Tibial artery (tissue), 4 donors: ENCODE results near the gene KLHL22.
"Not testable (repeated sequence)": the region's sequence is repeated elsewhere in the genome, so short reads cannot be mapped to it uniquely, and the experiment has no call there.

Experiments
- DNase-seq, 2 donors: peaks; one replicate each; pipeline ENCODE4 v3.0.0-alpha.2; 2019
- H3K27ac ChIP-seq, 2 donors: fragments of 200-600 bp; sonication (generic) in 1 of 2; 1 replicate in 1 of 2; 2 replicates in 1 of 2; pipeline ENCODE4 v1.5.1; 2018 to 2019; ENCODE audit warnings: mild to moderate bottlenecking in 1 of 2
- H3K27me3 ChIP-seq, 2 donors: fragments of 200-600 bp; sonication (generic) in 1 of 2; one replicate each; pipeline versions ENCODE4 v1.5.1 to v1.6.0; 2016 to 2019
- H3K36me3 ChIP-seq, 3 donors: fragments of 200-600 bp; sonication (generic) in 2 of 3; one replicate each; pipeline ENCODE4 v1.5.1; 2016 to 2019; ENCODE audit warnings: mild to moderate bottlenecking in 2 of 3
- H3K4me1 ChIP-seq, 4 donors: fragments of 200-600 bp; sonication (generic) in 2 of 4; 1 replicate in 3 of 4; 2 replicates in 1 of 4; pipeline ENCODE4 v1.5.1; 2016 to 2019
- H3K4me3 ChIP-seq, 2 donors: fragments of 200-600 bp; sonication (generic) in 1 of 2; 1 replicate in 1 of 2; 2 replicates in 1 of 2; pipeline ENCODE4 v1.5.1; 2018 to 2019; ENCODE audit warnings: mild to moderate bottlenecking in 2 of 2
- H3K9me3 ChIP-seq, 3 donors: fragments of 200-600 bp; sonication (generic) in 1 of 3; one replicate each; pipeline ENCODE4 v1.5.1; 2016 to 2019
- intact Hi-C: fragments of 100-400 bp; cut with DNase I; formaldehyde crosslinking; loops from one replicate; pipeline ENCODE4 v1.15.0; 2023; ENCODE audit warnings: low total_unique reads
- TF ChIP-seq, protein P1 (sequence below), 2 experiments: fragments of 200-600 bp in 1 of 2; fragments of 450-650 bp in 1 of 2; IDR thresholded peaks; one replicate each; pipeline ENCODE4 v1.5.1; 2017 to 2019; ENCODE audit warnings: antibody characterized with exemption in 2 of 2, mild to moderate bottlenecking in 1 of 2, moderate library complexity in 1 of 2

KLHL22 gene, protein sequence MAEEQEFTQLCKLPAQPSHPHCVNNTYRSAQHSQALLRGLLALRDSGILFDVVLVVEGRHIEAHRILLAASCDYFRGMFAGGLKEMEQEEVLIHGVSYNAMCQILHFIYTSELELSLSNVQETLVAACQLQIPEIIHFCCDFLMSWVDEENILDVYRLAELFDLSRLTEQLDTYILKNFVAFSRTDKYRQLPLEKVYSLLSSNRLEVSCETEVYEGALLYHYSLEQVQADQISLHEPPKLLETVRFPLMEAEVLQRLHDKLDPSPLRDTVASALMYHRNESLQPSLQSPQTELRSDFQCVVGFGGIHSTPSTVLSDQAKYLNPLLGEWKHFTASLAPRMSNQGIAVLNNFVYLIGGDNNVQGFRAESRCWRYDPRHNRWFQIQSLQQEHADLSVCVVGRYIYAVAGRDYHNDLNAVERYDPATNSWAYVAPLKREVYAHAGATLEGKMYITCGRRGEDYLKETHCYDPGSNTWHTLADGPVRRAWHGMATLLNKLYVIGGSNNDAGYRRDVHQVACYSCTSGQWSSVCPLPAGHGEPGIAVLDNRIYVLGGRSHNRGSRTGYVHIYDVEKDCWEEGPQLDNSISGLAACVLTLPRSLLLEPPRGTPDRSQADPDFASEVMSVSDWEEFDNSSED

DNA sequence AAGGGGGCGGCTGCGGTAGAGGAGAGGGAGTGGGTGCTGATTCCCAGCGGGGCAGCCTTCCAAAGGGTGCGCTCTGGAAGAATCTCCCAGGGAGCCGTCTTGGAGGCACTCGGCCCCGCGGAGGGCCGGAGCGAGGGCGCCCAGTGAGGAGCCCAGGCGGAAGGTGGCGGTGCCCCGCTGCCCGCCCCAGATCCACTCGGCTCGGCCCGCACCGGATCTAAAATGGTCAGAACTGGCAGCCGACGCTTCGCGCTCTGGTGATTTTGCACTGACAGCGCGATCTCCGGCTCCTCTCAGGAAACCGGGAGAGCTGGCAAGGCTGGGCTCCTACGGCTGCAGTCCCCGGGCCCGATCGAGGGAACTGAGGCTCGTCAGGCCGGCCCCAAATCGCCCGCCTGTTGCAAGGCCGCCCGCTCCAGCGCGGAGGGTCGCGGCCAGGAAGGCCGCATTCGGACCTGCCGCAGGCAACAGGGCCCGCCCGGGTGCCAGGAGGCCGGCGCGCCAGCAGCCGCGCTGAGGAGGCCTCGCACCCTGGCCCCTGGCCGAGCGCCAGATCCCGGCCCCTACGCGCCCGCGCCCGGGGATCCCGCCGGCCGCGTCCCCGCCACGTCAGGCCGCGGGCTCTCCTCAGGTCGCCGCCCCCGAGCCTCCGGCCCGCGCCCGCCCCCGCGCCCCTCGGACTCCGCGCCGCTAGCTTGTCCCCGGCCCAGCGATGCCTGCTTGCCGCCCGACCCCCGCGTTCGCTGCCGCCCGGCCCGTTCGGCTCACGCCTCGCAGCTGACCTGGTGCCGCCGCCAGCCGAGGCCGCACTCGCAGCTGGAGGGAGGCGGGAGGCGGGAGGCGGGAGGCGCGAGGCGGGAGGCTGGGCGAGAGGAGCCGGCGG, at the start of gene KLHL22:
KLHL22 (minus strand) TSS at position 818 of the 883 bp plus-strand sequence. CDS start 6,584 bp downstream, outside the sequence.
- intact Hi-C loops: loop anchor here (5.0 kb wide), 2 partner anchors 58 to 72 kb away; partner anchors contain the start of gene SCARF2
- Histone ChIP-seq H3K27ac (peak within 1 kb of the TSS; percentile 98), H3K4me1 (peaks cover 0 to 23% (median 15%) of the 10 kb centered on the region in 4 donors), H3K27me3 (no peaks in the 10 kb centered on the region), H3K9me3 (no peaks in the 10 kb centered on the region), H3K36me3 (peaks cover 0 to 12% (median 11%) of the 10 kb centered on the region in 3 donors), H3K4me3 (peak within 1 kb of the TSS; percentile 65 to 68)
- DNase-seq: peak; percentile 32 to 74
- TF ChIP-seq, protein P1, sequence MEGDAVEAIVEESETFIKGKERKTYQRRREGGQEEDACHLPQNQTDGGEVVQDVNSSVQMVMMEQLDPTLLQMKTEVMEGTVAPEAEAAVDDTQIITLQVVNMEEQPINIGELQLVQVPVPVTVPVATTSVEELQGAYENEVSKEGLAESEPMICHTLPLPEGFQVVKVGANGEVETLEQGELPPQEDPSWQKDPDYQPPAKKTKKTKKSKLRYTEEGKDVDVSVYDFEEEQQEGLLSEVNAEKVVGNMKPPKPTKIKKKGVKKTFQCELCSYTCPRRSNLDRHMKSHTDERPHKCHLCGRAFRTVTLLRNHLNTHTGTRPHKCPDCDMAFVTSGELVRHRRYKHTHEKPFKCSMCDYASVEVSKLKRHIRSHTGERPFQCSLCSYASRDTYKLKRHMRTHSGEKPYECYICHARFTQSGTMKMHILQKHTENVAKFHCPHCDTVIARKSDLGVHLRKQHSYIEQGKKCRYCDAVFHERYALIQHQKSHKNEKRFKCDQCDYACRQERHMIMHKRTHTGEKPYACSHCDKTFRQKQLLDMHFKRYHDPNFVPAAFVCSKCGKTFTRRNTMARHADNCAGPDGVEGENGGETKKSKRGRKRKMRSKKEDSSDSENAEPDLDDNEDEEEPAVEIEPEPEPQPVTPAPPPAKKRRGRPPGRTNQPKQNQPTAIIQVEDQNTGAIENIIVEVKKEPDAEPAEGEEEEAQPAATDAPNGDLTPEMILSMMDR (IDR thresholded peaks at IDR 0.05): no peak

DNA sequence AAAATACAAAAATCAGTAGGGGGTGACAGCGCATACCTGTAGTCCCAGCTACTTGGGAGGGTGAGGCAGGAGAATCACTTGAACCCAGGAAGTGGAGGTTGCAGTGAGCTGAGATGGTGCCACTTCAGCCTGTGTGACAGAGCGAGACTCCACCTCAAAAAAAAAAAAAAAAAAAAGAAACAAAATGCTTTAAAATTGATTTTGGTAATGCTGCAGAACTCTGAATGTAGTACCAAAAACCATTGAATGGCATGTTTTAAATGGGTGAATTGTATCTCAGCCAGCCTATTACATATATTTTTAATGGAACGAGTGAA, 49.7 kb upstream of the KLHL22 start:
- peak overlapping the region in 1 of 2 donors; percentile 47 for H3K27ac ChIP-seq
- intact Hi-C loops, H3K9me3 ChIP-seq, H3K4me3 ChIP-seq, DNase-seq, H3K27me3 ChIP-seq: not testable (repeated sequence)
- H3K4me1 ChIP-seq: peaks cover 4 to 51% (median 33%) of the 10 kb centered on the region in 4 donors
- H3K36me3 ChIP-seq: peaks cover 0 to 24% (median 20%) of the 10 kb centered on the region in 3 donors

DNA sequence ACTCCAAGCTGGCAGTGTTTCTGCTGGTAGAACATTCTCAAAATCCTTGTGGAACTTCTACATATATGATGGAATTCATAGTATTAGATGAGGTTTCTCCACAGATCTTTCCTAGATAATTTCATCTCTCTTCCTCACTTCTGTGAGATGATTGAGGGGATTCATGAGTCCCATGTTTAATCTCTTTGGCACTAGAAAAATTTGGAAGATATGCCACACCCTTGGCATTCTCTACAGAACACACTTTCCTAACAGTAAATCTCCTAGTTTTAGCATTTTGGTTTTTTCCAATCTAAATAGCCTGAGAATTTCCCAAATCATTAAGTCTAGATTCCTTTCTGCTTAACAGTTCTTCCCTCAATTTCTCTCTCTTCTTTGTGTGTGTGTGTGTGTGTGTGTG, 47.1 kb upstream of the KLHL22 start:
- Histone ChIP-seq H3K27me3 (no peaks in the 10 kb centered on the region), H3K4me3 (no peak overlapping the region), H3K36me3 (peaks cover 14 to 42% (median 34%) of the 10 kb centered on the region in 3 donors), H3K9me3 (no peaks in the 10 kb centered on the region), H3K27ac (no peak overlapping the region), H3K4me1 (peaks cover 0 to 29% (median 16%) of the 10 kb centered on the region in 4 donors)
- no peak for DNase-seq
- TF ChIP-seq, protein P1 (IDR thresholded peaks at IDR 0.05): no peak
- intact Hi-C loops: no loop called here

DNA sequence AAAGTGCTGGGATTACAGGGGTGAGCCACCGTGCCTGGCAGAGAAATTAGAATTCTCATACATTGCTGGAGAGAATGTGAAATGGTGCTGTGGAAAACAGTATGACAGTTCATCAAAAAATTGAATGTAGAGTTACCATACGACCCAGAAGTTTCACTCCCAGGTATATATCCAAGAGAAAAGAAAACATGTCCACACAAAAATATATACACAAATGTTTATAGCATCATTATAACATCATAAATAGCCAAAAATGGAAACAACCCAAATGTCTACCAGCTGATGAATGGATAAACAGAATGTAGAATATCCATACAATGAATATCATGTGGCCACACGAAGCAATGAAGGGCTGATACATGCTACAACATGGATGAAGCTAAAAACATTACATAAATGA, 46.5 kb upstream of the KLHL22 start:
- peaks cover 20 to 49% (median 40%) of the 10 kb centered on the region in 3 donors for H3K36me3 ChIP-seq
- H3K4me1 ChIP-seq: peaks cover 0 to 27% (median 12%) of the 10 kb centered on the region in 4 donors
- DNase-seq: no peak
- H3K9me3 ChIP-seq: no peaks in the 10 kb centered on the region
- no peaks in the 10 kb centered on the region for H3K27me3 ChIP-seq
- H3K4me3 ChIP-seq: no peak overlapping the region
- TF ChIP-seq, protein P1 (IDR thresholded peaks at IDR 0.05): no peak
- intact Hi-C loops: no loop called here
- H3K27ac ChIP-seq: no peak overlapping the region

DNA sequence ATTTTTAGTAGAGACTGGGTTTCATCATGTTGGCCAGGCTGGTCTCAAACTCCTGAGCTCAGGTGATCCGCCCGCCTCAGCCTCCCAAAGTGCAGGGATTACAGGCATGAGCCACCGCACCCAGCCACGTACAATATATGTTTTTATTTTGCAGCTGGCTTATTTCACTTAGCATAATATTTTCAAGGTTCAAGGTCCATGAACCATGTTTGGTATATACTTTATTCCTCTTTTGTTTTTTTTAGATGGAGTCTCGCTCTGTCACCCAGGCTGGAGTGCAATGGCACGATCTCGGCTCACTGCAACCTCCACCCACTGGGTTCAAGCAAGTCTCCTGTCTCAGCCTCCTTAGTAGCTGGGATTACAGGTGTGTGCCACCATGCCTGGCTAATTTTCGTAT, 43.3 kb upstream of the KLHL22 start:
- peak in 1 of 2 donors; percentile 15 for DNase-seq
- intact Hi-C loops: not testable (repeated sequence)
- H3K36me3 ChIP-seq: peaks cover 21 to 51% (median 36%) of the 10 kb centered on the region in 3 donors

DNA sequence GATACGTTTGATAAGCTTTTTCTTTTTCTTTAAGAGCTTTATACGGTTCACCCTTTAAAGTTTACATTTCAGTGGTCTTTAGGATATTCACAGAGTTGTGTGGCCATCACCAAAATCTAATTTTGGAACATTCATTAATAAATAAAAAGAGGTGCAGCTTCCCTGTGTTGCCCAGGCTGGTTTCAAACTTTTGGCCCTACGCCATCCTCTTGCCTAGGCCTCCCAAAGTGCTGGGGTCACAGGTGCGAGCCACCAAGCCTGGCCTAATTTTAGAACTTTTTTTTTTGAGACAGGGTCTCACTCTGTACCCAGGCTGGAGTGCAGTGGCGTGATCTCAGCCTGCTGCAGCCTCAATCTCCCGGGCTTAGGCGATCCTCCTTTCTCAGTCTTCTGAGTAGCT, 42.4 kb upstream of the KLHL22 start:
- intact Hi-C loops: no loop called here
- TF ChIP-seq, protein P1 (IDR thresholded peaks at IDR 0.05): no peak
- Histone ChIP-seq H3K27me3 (no peaks in the 10 kb centered on the region), H3K4me1 (peaks cover 0 to 33% (median 22%) of the 10 kb centered on the region in 4 donors), H3K27ac (no peak overlapping the region), H3K9me3 (no peaks in the 10 kb centered on the region), H3K4me3 (no peak overlapping the region), H3K36me3 (peaks cover 21 to 53% (median 36%) of the 10 kb centered on the region in 3 donors)
- DNase-seq: no peak

More for the DNA sequence above, 43.3 kb upstream of the KLHL22 start:
- not testable (repeated sequence) for H3K27me3 ChIP-seq, H3K4me3 ChIP-seq, H3K27ac ChIP-seq, H3K9me3 ChIP-seq
- peaks cover 0 to 24% (median 13%) of the 10 kb centered on the region in 4 donors for H3K4me1 ChIP-seq
